ENCODE data around the gene CUX1.

The CUX1 gene

GRCh38 chr7:101963693-101964092 is 146.3 kb downstream of the CUX1 start:
- no peak overlapping the region for H3K4me3 ChIP-seq (IDR thresholded peaks at IDR 0.05; ENCODE audit: insufficient read depth, low read depth, low read length)
- H3K27ac ChIP-seq = no peak overlapping the region
- no peak overlapping the region for H3K4me2 ChIP-seq
- H3K4me1 ChIP-seq (ENCODE audit: low read depth, poor library complexity, severe bottlenecking) = no peaks in the 10 kb centered on the region
- no peaks in the 10 kb centered on the region for H3K27me3 ChIP-seq (ENCODE audit: insufficient read depth, low read depth)
- H3K79me2 ChIP-seq (ENCODE audit: insufficient read depth, low read depth) = 0 out of 2 replicates have a peak, but pooled peaks cover 4% of the 10 kb centered on the region
- no peak for TF ChIP-seq CTCF (conservative IDR thresholded peaks at IDR 0.05; ENCODE audit: low read depth, low read length)
- H3K36me3 ChIP-seq (ENCODE audit: insufficient read depth) = no peaks in the 10 kb centered on the region
- no peak overlapping the region for H2AFZ ChIP-seq (ENCODE audit: low read depth)
- H4K20me1 ChIP-seq (ENCODE audit: insufficient read depth) = no peaks in the 10 kb centered on the region
- H3K9ac ChIP-seq = no peak overlapping the region

DNA sequence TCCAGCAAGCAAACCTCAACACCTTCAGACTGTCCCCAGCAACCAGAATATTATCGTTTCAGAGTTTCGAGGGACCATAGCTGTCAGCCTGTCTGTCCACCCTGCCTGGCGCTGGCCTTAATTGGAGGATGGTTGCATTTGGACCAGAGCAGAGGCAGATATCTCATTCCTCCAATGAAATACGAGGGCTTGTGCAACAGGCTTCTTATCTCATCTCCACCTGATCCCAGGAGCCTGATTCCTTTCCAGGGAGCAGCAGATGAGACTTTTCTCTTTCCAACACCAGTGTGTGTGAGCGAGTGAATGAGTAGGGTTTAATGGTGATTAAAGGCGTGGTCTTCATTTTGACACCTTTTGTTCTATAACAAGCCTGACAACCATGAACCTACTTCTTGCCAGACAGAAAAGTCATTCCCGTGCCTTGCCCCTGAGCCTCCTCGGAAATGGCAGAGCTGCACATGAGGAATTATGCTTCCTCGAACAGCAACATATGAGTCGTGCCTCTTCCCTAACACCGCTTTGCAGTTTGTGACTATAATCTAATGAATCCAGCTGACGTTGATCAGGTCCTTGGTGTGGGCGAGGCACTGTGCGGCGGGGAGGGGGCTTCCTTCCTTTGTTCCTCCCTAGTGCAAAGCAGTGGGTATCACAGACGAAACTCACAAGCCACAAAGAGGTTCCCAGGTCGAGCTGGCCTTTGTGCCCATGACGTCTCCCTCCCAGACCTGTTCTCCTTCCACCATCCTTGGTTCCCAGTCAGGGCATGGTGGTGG is 147.4 kb downstream of the CUX1 start:
- no peak overlapping the region for H3K4me3 ChIP-seq (IDR thresholded peaks at IDR 0.05; ENCODE audit: insufficient read depth, low read depth, low read length)
- no peaks in the 10 kb centered on the region for H3K36me3 ChIP-seq (ENCODE audit: insufficient read depth)
- H3K27me3 ChIP-seq (ENCODE audit: insufficient read depth, low read depth) = no peaks in the 10 kb centered on the region
- H4K20me1 ChIP-seq (ENCODE audit: insufficient read depth) = no peaks in the 10 kb centered on the region
- H3K27ac ChIP-seq = no peak overlapping the region
- H3K9ac ChIP-seq = no peak overlapping the region
- 0 out of 2 replicates have a peak, but pooled peaks cover 4% of the 10 kb centered on the region for H3K79me2 ChIP-seq (ENCODE audit: insufficient read depth, low read depth)
- H3K4me1 ChIP-seq (ENCODE audit: low read depth, poor library complexity, severe bottlenecking) = no peaks in the 10 kb centered on the region
- H3K4me2 ChIP-seq = no peak overlapping the region
- no peak overlapping the region for H2AFZ ChIP-seq (ENCODE audit: low read depth)
- no peak for TF ChIP-seq CTCF (conservative IDR thresholded peaks at IDR 0.05; ENCODE audit: low read depth, low read length)

- Histone ChIP-seq H3K4me1 (ENCODE audit: low read depth, poor library complexity, severe bottlenecking) (no peaks in the 10 kb centered on the region), H3K79me2 (ENCODE audit: insufficient read depth, low read depth) (peaks cover 4% of the 10 kb centered on the region; the same call in 1 of the 2 replicates), H3K36me3 (ENCODE audit: insufficient read depth) (no peaks in the 10 kb centered on the region), H3K27me3 (ENCODE audit: insufficient read depth, low read depth) (no peaks in the 10 kb centered on the region), H2AFZ (ENCODE audit: low read depth) (no peak overlapping the region), H3K27ac (no peak overlapping the region), H3K4me2 (no peak overlapping the region), H4K20me1 (ENCODE audit: insufficient read depth) (no peaks in the 10 kb centered on the region), H3K4me3 (IDR thresholded peaks at IDR 0.05; ENCODE audit: insufficient read depth, low read depth, low read length) (no peak overlapping the region), H3K9ac (no peak overlapping the region)
- TF ChIP-seq CTCF (conservative IDR thresholded peaks at IDR 0.05; ENCODE audit: low read depth, low read length) = no peak
Observed at GRCh38 chr7:101968720-101969466, 151.5 kb downstream of the CUX1 start.

DNA sequence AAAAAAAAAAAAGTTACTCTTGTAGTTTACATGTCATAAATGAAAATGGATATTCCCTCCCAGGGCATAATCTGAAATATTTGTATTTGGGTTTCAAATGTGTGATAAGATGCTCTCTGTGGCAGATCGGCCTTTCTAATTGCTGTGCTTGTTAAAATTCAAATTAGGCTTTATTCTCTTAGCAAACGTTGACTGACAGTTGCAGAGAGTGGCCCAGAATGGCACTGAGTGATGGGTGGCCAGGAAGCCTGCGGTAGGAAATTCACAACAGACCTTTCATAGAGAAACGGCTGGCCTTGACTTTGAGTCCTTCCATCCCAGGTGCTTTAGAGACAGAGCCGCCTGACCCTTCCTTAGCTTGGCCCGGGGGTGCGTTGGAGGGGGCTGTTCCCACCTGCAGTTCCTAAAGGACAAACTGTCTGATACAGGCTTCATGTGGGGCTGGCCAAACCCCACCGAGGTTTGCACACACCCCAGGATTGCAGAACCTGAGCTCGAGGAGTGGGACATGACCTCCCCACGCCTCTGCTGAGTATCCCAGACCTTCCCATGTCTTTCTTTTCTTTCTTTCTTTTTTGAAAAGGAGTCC is 152.7 kb downstream of the CUX1 start:
- Histone ChIP-seq H3K4me2 (no peak overlapping the region), H3K9ac (no peak overlapping the region), H3K27ac (no peak overlapping the region)

More for the DNA sequence above, 152.7 kb downstream of the CUX1 start:
- H3K27me3 ChIP-seq (ENCODE audit: insufficient read depth, low read depth) = no peaks in the 10 kb centered on the region
- H3K79me2 ChIP-seq (ENCODE audit: insufficient read depth, low read depth) = peaks cover 4% of the 10 kb centered on the region; the same call in 1 of the 2 replicates
- H2AFZ ChIP-seq (ENCODE audit: low read depth) = no peak overlapping the region
- H3K36me3 ChIP-seq (ENCODE audit: insufficient read depth) = no peaks in the 10 kb centered on the region
- H3K4me1 ChIP-seq (ENCODE audit: low read depth, poor library complexity, severe bottlenecking) = no peaks in the 10 kb centered on the region
- H4K20me1 ChIP-seq (ENCODE audit: insufficient read depth) = no peaks in the 10 kb centered on the region
- H3K4me3 ChIP-seq (IDR thresholded peaks at IDR 0.05; ENCODE audit: insufficient read depth, low read depth, low read length) = no peak overlapping the region
- no peak for TF ChIP-seq CTCF (conservative IDR thresholded peaks at IDR 0.05; ENCODE audit: low read depth, low read length)

Measured in KMS-11 (cell line).